ENCODE results near the gene HCAR1.
"Not testable (repeated sequence)": the region's sequence is repeated elsewhere in the genome, so short reads cannot be mapped to it uniquely, and the experiment has no call there.

Gene HCAR1

DNA sequence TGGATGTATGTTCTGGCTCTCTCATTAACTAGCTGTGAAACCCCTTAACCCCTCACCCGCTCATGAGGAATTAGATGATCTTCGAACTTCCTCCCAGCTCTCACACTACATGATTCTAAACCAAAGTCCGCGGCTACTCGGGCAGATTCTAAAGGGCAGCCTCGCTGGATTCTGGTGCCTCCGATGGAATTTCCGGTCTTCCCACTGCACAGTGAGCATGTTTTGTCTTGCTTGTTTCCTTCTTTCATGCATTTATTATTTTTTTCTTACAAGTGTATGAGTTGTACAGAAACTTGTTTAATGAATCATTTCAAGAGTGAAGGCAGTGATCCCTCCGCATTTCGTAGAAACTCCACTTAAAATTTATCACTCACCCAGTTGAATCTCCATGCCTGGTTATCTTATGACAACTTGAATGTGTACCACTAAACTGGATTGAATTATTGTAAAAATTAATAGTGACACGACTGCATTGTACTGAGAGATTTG is 9.5 kb downstream of the HCAR1 start:
- no peak for DNase-seq (ENCODE audit: low read depth in 2 of 2)

DNA sequence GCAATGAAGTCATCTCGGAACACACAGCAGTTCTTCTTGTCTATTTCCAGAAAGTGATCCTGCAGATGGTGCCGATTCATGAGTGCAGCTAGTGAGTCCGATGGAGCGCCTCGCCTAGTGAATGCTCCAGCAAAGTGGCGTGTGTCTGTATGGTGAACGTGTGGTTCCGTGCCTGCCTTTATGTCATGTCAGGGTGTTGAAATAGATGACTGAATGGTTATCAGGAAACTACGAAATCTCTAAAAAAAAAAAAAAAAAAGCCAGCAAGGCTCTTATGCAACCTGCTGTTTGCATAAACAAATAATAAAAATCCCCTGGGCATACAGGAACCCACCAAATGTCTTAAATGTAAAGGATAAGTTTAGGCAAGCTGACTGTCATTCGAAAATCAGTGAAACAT is 14.0 kb downstream of the HCAR1 start, which contains the start of gene HCAR3:
HCAR3 (minus strand) TSS at position 154 of the 400 bp plus-strand sequence; CDS start at position 80, 74 bp downstream.
- not testable (repeated sequence) for DNase-seq (ENCODE audit: low read depth in 2 of 2)

DNA sequence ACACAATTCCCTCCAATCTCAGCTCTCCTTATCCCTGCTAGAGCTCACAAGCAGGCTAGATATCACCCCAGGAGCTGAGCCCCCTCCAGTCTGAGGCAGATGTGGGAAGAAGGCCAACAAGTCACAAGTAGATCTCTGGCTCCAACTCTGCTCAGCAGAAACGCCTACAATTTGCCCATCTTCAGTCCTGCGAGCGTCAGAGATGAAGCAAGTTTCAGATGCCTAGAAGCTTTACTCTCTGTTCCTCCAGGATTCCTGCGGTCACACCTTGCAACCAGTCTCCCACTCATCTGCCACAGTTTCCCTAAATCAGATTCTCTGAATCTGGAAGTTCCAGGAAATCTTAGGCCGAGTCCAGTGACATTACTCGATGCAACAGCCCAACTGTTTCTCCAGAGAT is 15.4 kb downstream of the HCAR1 start:
- not testable (repeated sequence) for DNase-seq (ENCODE audit: low read depth in 2 of 2)

DNA sequence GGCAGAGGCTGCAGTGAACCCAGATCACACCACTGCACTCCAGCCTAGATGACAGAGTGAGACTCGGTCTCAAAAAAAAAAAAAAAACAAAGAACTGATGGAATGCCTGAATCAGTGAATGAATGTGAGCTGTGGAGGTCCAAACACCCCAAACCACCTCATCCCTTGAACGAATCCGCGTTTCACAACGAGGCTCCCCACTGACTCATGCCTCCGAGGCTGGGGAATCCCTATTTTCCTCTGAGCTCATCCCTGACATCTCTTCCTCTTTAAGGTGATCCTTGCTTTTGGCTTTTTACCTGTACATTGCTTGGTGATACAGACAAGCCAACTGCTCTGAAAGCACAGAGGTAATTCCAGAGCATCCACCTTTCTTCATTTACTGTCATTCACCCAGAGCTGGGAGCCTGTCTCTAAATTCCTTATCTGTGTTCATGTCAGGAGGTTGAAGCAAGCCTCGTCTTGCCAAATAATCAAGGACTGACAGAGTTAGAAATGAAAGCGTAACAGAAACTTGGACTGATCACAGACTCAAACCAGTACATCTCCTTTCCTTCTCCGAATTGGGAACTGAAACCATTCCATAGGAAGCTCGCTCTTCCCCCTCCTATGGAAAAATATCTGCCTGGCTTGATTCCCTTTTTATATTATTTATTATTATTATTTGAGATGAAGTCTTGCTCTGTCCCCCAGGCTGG is 17.0 kb downstream of the HCAR1 start:
- DNase-seq (ENCODE audit: low read depth in 2 of 2) = not testable (repeated sequence)

DNA sequence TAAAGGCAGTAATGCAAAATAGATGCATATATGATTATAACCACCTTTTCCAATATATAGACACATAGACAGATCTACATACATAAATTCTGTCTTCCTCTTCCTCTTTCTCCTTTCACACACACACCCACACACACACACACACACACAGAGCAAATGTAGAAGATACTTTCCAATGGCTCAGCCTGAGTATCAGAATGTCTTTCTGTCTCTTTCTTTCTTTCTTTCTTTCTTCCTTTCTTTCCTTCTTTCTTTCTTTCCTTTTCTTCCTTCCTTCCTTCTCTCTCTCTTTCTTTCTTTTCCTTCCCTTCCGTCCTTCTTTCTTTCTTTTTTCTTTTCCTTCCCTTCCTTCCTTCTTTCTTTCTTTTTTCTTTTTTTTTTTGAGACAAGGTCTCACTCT is 19.4 kb downstream of the HCAR1 start:
- not testable (repeated sequence) for DNase-seq (ENCODE audit: low read depth in 2 of 2)

DNA sequence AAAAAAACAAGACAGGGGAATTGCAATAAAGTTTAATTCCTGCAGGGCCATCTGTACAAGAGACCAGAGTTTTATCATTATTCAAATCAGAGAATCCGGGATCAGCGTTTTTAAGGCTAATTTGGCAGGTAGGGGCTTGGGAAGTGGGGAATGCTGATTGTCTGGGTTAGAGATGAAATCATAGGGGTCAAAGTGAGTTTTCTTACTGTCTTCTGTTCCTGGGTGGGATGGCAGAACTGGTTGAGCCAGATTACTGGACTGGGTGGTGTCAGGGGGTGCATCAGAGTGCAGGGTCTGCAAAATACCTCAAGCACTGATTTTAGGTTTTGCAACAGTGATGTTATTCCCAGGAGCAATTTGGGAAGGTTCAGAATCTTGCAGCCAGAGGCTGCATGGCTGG is 20.3 kb downstream of the HCAR1 start:
- DNase-seq (ENCODE audit: low read depth in 2 of 2) = not testable (repeated sequence)

DNA sequence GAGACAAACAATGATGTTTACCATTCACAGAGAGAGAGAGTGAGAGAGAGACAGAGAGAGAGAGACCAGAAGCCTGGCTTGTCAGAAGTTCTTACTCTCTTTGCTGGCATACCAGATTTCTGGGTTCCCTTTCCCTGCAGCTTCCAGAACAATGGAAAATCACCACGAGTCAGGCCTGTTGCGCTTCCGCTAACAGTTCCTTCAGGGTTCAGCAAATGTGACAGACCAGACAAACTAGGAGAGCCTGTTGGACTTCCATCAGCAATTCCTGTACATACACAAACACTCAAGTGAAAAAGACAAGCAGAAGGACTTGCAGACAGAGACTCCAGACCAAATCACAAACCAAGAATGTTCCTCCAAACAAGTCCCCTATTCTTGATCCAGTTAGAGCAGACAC is 21.4 kb downstream of the HCAR1 start:
- DNase-seq (ENCODE audit: low read depth in 2 of 2) = not testable (repeated sequence)

DNA sequence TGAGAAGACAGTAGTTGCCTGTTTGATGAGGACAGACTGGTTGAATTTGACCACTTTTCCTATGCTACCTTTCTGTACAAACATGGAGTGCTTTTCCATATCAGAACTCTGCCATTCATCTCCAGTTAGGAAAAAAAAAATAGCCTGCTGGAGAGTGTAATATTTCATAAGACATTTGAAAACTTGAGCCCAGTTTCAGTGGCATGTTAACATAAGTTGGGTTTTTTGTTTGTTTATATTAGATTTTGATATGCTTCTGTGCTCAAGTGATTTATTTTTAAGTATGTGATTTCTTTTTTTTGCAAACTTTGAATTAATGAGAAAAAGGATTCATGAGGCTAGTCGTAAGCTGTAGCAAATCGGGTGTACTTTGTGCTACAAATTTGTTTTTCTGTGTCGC is 26.8 kb downstream of the HCAR1 start:
- not testable (repeated sequence) for DNase-seq (ENCODE audit: low read depth in 2 of 2)

DNA sequence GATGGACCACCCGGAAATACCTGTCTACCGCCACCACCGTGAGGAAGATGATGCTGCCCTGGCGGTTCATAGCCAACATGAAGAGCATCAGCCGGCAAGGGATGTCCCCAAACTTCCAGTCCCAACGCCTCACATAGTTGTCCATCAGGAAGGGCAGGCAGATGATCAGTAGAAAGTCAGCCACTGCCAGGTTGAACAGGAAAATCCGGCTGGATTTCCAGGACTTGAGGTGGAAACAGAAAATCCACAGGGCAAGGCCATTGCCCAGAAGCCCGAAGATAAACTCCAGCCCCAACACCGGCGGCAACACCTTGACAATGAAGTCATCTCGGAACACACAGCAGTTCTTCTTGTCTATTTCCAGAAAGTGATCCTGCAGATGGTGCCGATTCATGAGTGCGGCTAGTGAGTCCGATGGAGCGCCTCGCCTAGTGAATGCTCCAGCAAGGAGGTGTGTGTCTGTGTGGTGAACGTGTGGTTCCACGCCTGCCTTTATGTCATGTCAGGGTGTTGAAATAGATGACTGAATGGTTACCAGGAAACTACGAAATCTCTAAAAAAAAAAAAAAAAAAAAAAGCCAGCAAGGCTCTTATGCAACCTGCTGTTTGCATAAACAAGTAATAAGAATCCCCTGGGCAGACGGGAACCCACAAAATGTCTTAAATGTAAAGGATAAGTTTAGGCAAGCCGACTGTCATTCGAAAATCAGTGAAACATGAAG is 27.6 kb downstream of the HCAR1 start, which contains the start of gene HCAR2:
HCAR2 (minus strand) TSS at position 468 of the 722 bp plus-strand sequence; CDS start at position 394, 74 bp downstream.
- not testable (repeated sequence) for DNase-seq (ENCODE audit: low read depth in 2 of 2)

DNA sequence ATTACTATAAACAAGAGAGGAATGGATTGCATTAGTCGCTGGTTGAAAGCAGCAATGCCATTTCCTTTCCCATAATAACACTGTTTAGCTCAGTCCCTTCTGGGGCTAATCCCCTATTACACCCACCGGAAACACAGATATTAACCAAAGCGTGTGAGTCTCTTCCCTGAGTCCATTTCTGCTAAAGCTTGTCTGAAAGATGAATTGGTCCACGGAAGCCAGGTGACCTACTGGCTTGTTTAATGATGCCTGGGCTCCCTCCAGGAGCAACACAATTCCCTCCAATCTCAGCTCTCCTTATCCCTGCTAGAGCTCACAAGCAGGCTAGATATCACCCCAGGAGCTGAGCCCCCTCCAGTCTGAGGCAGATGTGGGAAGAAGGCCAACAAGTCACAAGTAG is 29.2 kb downstream of the HCAR1 start:
- DNase-seq (ENCODE audit: low read depth in 2 of 2) = not testable (repeated sequence)

DNA sequence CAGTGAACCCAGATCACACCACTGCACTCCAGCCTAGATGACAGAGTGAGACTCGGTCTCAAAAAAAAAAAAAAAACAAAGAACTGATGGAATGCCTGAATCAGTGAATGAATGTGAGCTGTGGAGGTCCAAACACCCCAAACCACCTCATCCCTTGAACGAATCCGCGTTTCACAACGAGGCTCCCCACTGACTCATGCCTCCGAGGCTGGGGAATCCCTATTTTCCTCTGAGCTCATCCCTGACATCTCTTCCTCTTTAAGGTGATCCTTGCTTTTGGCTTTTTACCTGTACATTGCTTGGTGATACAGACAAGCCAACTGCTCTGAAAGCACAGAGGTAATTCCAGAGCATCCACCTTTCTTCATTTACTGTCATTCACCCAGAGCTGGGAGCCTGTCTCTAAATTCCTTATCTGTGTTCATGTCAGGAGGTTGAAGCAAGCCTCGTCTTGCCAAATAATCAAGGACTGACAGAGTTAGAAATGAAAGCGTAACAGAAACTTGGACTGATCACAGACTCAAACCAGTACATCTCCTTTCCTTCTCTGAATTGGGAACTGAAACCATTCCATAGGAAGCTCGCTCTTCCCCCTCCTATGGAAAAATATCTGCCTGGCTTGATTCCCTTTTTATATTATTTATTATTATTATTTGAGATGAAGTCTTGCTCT is 30.5 kb downstream of the HCAR1 start:
- not testable (repeated sequence) for DNase-seq (ENCODE audit: low read depth in 2 of 2)

DNA sequence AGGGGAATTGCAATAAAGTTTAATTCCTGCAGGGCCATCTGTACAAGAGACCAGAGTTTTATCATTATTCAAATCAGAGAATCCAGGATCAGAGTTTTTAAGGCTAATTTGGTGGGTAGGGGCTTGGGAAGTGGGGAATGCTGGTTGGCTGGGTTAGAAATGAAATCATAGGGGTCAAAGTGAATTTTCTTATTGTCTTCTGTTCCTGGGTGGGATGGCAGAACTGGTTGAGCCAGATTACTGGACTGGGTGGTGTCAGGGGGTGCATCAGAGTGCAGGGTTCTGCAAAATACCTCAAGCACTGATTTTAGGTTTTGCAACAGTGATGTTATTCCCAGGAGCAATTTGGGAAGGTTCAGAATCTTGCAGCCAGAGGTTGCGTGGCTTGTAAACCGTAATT is 33.7 kb downstream of the HCAR1 start:
- not testable (repeated sequence) for DNase-seq (ENCODE audit: low read depth in 2 of 2)

DNA sequence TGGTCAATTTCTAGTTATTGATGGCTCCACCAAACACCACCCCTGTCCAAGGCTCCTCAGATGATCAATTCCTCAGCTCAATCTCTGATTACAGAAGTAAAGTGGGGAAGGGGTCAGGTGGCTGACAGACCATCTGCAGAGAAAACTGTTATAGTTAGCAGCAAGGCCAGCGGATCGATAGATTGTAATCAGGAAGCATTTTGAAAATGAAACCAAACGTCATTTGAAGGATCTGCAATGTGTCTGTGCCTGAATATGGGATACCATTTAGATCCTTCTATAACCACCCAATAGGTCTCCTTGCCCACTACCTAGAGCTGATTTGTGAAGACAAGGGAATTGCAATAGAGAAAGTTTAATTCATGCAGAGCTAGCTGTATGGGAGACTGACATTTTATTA is 39.1 kb downstream of the HCAR1 start:
- no peak for DNase-seq (ENCODE audit: low read depth in 2 of 2)

DNA sequence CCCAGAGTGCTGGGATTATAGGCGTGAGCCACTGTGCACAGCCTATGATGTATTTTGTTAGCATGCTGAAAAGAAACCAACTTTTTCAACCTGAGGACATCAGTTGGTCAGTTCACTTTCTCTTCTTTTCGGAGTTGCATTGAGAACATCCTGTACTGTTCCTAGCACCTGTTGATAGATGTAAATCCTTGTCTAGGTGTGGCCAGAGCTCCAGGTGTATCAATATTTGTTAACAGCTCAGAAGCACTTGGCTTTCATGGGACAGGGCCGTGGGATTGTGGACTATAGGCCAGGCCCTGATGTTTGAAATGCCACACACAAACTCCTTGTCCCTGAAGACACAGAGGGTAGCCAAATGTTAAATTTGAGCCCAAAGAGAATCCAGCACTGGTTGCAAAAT is 42.4 kb downstream of the HCAR1 start:
- no peak for DNase-seq (ENCODE audit: low read depth in 2 of 2)

DNA sequence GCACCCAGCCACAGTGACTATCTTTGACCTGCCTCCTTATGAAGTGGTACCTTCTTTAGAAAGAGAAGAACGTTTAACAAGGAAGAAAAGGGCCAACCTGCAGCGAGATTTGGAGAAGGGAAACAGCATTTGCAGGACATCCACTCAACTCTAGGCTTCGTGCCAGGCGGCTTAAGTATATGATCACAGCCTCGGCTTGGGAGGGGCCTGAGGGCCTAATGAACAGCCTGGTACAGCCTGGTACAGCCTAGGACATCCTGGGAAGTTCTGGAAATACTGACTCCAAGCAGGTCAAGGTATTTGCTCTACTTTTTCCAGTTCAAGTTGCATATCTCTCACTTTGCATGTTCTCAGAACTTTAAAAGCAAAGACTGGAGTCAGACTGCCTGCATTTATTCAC is 43.6 kb downstream of the HCAR1 start:
- no peak for DNase-seq (ENCODE audit: low read depth in 2 of 2)

DNA sequence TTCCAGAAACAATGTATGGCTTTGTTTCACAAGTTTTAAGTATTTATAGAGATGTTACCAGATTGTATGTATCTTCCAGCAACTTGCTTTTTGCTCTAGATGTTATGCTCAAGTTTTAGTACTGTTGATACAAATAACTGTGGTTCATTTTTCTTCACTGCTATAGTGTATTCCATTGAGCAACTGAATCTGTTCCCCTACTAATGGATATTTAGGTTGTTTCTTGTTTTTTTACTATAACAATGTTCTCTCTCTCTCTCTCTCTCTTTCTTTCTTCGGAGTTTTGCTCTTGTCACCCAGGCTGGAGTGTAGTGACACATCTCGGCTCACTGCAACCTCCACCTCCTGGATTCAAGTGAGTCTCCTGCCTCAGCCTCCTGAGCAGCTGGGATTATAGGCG is 44.1 kb downstream of the HCAR1 start:
- no peak for DNase-seq (ENCODE audit: low read depth in 2 of 2)

DNA sequence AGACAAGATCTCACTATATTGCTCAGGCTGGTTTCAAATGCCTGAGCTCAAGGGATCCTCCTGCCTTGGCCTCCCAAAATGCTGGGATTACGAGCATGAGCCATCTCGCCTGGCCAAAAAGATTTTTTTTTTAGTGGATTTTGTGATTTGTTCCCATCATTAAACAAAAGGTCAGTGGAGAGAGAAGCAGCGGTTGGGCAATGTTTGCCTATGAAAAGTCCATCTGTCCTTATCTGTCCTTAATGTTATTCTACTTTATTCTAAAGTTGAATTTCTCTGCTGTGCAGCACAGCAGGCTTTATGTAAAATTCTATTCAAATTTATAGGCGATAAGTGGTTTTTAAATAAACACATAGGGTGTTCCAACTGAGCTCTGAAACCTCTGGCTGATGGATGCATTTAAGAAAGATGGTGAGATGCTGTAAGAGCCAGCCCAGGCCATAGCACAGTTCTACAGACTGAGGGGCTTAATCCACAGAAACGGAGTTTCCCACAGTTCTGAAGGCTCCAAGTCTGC is 46.3 kb downstream of the HCAR1 start:
- DNase-seq (ENCODE audit: low read depth in 2 of 2) = no peak

DNA sequence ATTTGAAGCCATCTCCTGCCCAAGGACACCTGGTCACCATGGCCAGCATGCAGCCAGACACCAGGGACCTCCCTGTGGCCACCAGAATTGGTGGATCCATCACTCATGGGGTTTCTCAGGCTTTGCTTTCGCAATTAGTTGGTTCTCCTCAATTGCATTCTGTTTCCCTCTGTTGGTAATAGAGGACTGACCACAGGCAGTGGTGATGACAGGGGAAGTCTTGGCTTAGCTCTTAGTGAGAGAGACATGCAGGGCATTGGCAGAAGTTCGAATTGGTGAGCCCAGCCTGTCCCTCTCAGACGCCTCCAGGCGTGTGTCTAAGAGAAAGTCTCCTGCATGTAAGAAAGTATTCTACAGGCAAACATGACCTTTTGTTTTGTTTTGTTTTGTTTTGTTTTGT is 48.8 kb downstream of the HCAR1 start:
- DNase-seq (ENCODE audit: low read depth in 2 of 2) = no peak

DNA sequence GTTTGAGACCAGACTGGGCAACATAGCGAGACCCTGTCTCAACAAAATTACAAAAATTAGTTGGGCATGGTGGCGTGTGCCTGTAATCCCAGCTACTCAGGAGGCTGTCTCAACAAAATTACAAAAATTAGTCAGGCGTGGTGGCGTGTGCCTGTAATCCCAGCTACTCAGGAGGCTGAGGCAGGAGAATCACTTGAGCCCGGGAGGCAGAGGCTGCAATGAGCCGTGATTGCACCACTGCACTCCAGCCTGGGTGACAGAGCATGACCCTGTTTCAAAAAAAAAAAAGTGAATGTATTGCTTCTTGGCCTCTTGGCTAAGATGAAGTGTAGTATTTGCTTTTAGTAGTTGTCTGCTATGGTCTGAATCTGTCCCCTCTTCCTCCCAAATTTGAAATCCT is 49.7 kb downstream of the HCAR1 start:
- not testable (repeated sequence) for DNase-seq (ENCODE audit: low read depth in 2 of 2)

DNA sequence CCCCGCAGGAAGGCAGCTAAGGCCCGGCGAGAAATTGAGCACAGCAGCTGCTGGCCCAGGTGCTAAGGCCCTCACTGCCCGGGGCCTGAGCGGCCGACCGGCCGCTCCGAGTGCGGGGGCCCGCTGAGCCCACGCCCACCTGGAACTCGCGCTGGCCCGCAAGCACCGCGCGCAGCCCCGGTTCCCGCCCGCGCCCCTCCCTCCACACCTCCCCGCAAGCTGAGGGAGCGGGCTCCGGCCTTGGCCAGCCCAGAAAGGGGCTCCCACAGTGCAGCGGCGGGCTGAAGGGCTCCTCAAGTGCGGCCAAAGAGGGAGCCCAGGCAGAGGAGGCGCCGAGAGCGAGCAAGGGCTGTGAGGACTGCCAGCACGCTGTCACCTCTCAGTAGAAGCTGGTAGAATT is 53.9 kb downstream of the HCAR1 start:
- not testable (repeated sequence) for DNase-seq (ENCODE audit: low read depth in 2 of 2)
